ENCODE data around the gene RFNG. TPM values are rescaled to one million over a fixed set of nuclear protein-coding genes. Genes with fewer than 3 reads are reported as not detected.

Gene RFNG
- total RNA-seq, 1 experiment from 2014 or later, result 46.7 TPM

GRCh38 chr17:82058855-82059249, 7.2 kb upstream of the RFNG start:
- Histone ChIP-seq H3K4me2 (ENCODE audit: low read length) (no peak overlapping the region), H3K9ac (ENCODE audit: low read length) (no peak overlapping the region), H3K4me3 (ENCODE audit: low read length) (no peak overlapping the region), H3K9me3 (ENCODE audit: low read length) (no peaks in the 10 kb centered on the region), H3K27me3 (ENCODE audit: low read length) (no peaks in the 10 kb centered on the region), H3K36me3 (ENCODE audit: low read depth, low read length) (peaks cover 55% of the 10 kb centered on the region), H3K27ac (ENCODE audit: low read length) (no peak overlapping the region), H3F3A (ENCODE audit: low read length, unreplicated experiment) (no peaks in the 10 kb centered on the region), H3K79me2 (ENCODE audit: low read length) (peaks cover 11% of the 10 kb centered on the region), H2AFZ (ENCODE audit: low read length) (no peak overlapping the region), H4K20me1 (ENCODE audit: low read length) (no peaks in the 10 kb centered on the region), H3K4me1 (ENCODE audit: insufficient read depth, low read length) (peaks cover 4% of the 10 kb centered on the region), H3K9me2 (replicated peaks; ENCODE audit: low read length) (no peaks in the 10 kb centered on the region)
- POLR2A ChIA-PET (ENCODE audit: unreplicated experiment), result no interaction called here
- no TSS peak for BruUV-seq (replicated peaks)
- intact Hi-C loops (cut with micrococcal nuclease), result no loop called here
- DNase-seq (no peak), ATAC-seq (no peak)
- CTCF ChIA-PET, result no interaction called here
- TF ChIP-seq EZH2 (IDR thresholded peaks at IDR 0.05; ENCODE audit: low read length, unreplicated experiment) (no peak), CTCF (conservative IDR thresholded peaks at IDR 0.05; ENCODE audit: low read depth, low read length) (no peak)

GRCh38 chr17:82058230-82058854, 6.7 kb upstream of the RFNG start:
- peaks cover 1% of the 10 kb centered on the region; the same call in 1 of the 2 replicates for H3K4me1 ChIP-seq (ENCODE audit: insufficient read depth, low read length)
- no peaks in the 10 kb centered on the region for H3F3A ChIP-seq (ENCODE audit: low read length, unreplicated experiment)
- H3K9me2 ChIP-seq (replicated peaks; ENCODE audit: low read length), result no peaks in the 10 kb centered on the region
- no peak overlapping the region for H3K4me3 ChIP-seq (ENCODE audit: low read length)
- no peak overlapping the region for H3K9ac ChIP-seq (ENCODE audit: low read length)
- H3K79me2 ChIP-seq (ENCODE audit: low read length), result peaks cover 11% of the 10 kb centered on the region
- CTCF ChIA-PET, result interaction anchor here (0.6 kb wide), 1 partner anchor 198 kb away, joined by 3 read pairs; the partner anchor contains the start of gene P4HB
- H4K20me1 ChIP-seq (ENCODE audit: low read length), result no peaks in the 10 kb centered on the region
- ATAC-seq (peak; percentile 7; the same call in 1 of the 2 replicates), DNase-seq (no peak)
- H3K9me3 ChIP-seq (ENCODE audit: low read length), result no peaks in the 10 kb centered on the region
- no peak overlapping the region for H3K4me2 ChIP-seq (ENCODE audit: low read length)
- BruUV-seq (replicated peaks), result no TSS peak
- H3K27me3 ChIP-seq (ENCODE audit: low read length), result no peaks in the 10 kb centered on the region
- intact Hi-C loops (cut with micrococcal nuclease), result no loop called here
- peaks cover 55% of the 10 kb centered on the region for H3K36me3 ChIP-seq (ENCODE audit: low read depth, low read length)
- no peak overlapping the region for H3K27ac ChIP-seq (ENCODE audit: low read length)
- no peak overlapping the region for H2AFZ ChIP-seq (ENCODE audit: low read length)
- no peak for TF ChIP-seq EZH2 (IDR thresholded peaks at IDR 0.05; ENCODE audit: low read length, unreplicated experiment)
- POLR2A ChIA-PET (ENCODE audit: unreplicated experiment), result no interaction called here

- no peak overlapping the region for H3K4me3 ChIP-seq (ENCODE audit: low read length)
- H3K79me2 ChIP-seq (ENCODE audit: low read length), result peaks cover 20% of the 10 kb centered on the region
- H3K36me3 ChIP-seq (ENCODE audit: low read depth, low read length), result peaks cover 47% of the 10 kb centered on the region
- ATAC-seq (peak; percentile 3; the same call in 1 of the 2 replicates), DNase-seq (no peak)
- no peaks in the 10 kb centered on the region for H3K9me3 ChIP-seq (ENCODE audit: low read length)
- no peak overlapping the region for H3K9ac ChIP-seq (ENCODE audit: low read length)
- no peaks in the 10 kb centered on the region for H4K20me1 ChIP-seq (ENCODE audit: low read length)
- no peaks in the 10 kb centered on the region for H3K27me3 ChIP-seq (ENCODE audit: low read length)
- TF ChIP-seq CTCF (conservative IDR thresholded peaks at IDR 0.05; ENCODE audit: low read depth, low read length), result no peak
- TF ChIP-seq EZH2 (IDR thresholded peaks at IDR 0.05; ENCODE audit: low read length, unreplicated experiment), result no peak
- TF ChIP-seq EZH2phosphoT487 (IDR thresholded peaks at IDR 0.05; ENCODE audit: borderline replicate concordance, low read length), result no peak
- no peak overlapping the region for H3K27ac ChIP-seq (ENCODE audit: low read length)
- H3K9me2 ChIP-seq (replicated peaks; ENCODE audit: low read length), result no peaks in the 10 kb centered on the region
- ChIA-PET POLR2A (ENCODE audit: unreplicated experiment) (no interaction called here), CTCF (no interaction called here)
- TSS peak; percentile 17 for BruUV-seq (replicated peaks)
- H3K4me2 ChIP-seq (ENCODE audit: low read length), result no peak overlapping the region
- peaks cover 8% of the 10 kb centered on the region; the same call in 1 of the 2 replicates for H3K4me1 ChIP-seq (ENCODE audit: insufficient read depth, low read length)
- H3F3A ChIP-seq (ENCODE audit: low read length, unreplicated experiment), result no peaks in the 10 kb centered on the region
- H2AFZ ChIP-seq (ENCODE audit: low read length), result no peak overlapping the region
- intact Hi-C loops (cut with micrococcal nuclease), result no loop called here
Observed at GRCh38 chr17:82056729-82057621, 5.4 kb upstream of the RFNG start.
